ENCODE results near the gene SHC2. TPM values are rescaled to one million over a fixed set of nuclear protein-coding genes. Genes with fewer than 3 reads are reported as not detected.
"Not testable (repeated sequence)": the region's sequence is repeated elsewhere in the genome, so short reads cannot be mapped to it uniquely, and the experiment has no call there.

Gene SHC2
- total and polyA plus RNA-seq, 9 of the 15 experiments (the other 6 are each of a cell fraction or from before 2014, with no cell fraction given), result 0.14 to 0.36 (median 0.17) TPM; not detected in 5

- no peak for TF ChIP-seq ZNF354B (CRISPR knock-in tag; IDR thresholded peaks at IDR 0.05)
- no peak for TF ChIP-seq DACH1 (IDR thresholded peaks at IDR 0.05; ENCODE audit: partially characterized antibody)
- TF ChIP-seq EP300 (IDR thresholded peaks at IDR 0.05; ENCODE audit: low read length), result no peak
- TF ChIP-seq TBP (optimal IDR thresholded peaks at IDR 0.05; ENCODE audit: low read depth, low read length), result no peak
- no peak for TF ChIP-seq HIVEP1 (CRISPR knock-in tag; IDR thresholded peaks at IDR 0.05)
- TF ChIP-seq CBX1 (IDR thresholded peaks at IDR 0.05; ENCODE audit: low read depth), result no peak
- no peak for TF ChIP-seq ZSCAN29 (IDR thresholded peaks at IDR 0.05)
- TF ChIP-seq HDGF (IDR thresholded peaks at IDR 0.05), result no peak
These were observed 32.7 kb downstream of the SHC2 start (continued) for GRCh38 chr19:428149-428548.

- H3K36me3 ChIP-seq (ENCODE audit: control insufficient read depth, insufficient read depth, low read length); POLR2A ChIA-PET; in situ Hi-C loops (cut with MboI); H3K79me2 ChIP-seq (ENCODE audit: control insufficient read depth, insufficient read depth, low read length); H3K4me3 ChIP-seq; FAIRE-seq; intact Hi-C loops (cut with micrococcal nuclease); H3K4me2 ChIP-seq (ENCODE audit: insufficient read depth, low read length); H3K9me3 ChIP-seq (replicated peaks; ENCODE audit: control insufficient read depth, insufficient read depth, low read depth, low read length); H3K9me1 ChIP-seq (ENCODE audit: control insufficient read depth, insufficient read depth, low read length); DNase-seq (ENCODE audit: extremely low read depth in 1 of 4, low spot score in 3 of 4); H3K27ac ChIP-seq (ENCODE audit: extremely low read depth, low read depth, low read length); CTCF ChIA-PET (ENCODE audit: low intra/inter-chr PET ratio); BruUV-seq (replicated peaks); ATAC-seq; H4K20me1 ChIP-seq (replicated peaks; ENCODE audit: control insufficient read depth, insufficient read depth, low read length); H2AFZ ChIP-seq (ENCODE audit: low read depth, low read length); H3K9ac ChIP-seq (ENCODE audit: insufficient read depth in 1 of 2, low read depth in 2 of 2, low read length in 2 of 2): not testable (repeated sequence)
- WGBS (ENCODE audit: insufficient coverage, low coverage, missing lambda C conversion rate), result 12% methylated on average over 6 of the region's 19 CpGs
- TF ChIP-seq ZC3H11A (IDR thresholded peaks at IDR 0.05; ENCODE audit: low read depth, low read length) (0 out of 2 replicates have a peak, but pooled peaks have one; percentile 50), TFAP4 (CRISPR knock-in tag; IDR thresholded peaks at IDR 0.05; ENCODE audit: borderline replicate concordance) (0 out of 2 replicates have a peak, but pooled peaks have one; percentile 20)
- peaks cover 5 to 39% of the 10 kb centered on the region in 2 experiments; a peak in 3 of 5 replicates for H3K27me3 ChIP-seq (ENCODE audit: control insufficient read depth in 2 of 2, insufficient read depth in 2 of 2, low read length in 2 of 2)
- H3K4me1 ChIP-seq (replicated peaks in 1 of 2; ENCODE audit: control insufficient read depth in 2 of 2, insufficient read depth in 2 of 2, low read length in 2 of 2), result peaks cover 0 to 11% of the 10 kb centered on the region in 2 experiments; a peak in 1 of 5 replicates
These were observed 33.2 kb downstream of the SHC2 start for GRCh38 chr19:427675-428074.

Data from K562 (cell line).